ENCODE data around the gene CBFA2T2. TPM values are rescaled to one million over a fixed set of nuclear protein-coding genes. Genes with fewer than 3 reads are reported as not detected.
A peak's percentile ranks its signal among the peaks of the same experiment; 100 is the strongest.

The CBFA2T2 gene
- total RNA-seq, 2 donors from 2014 or later, result 20.9 to 23.8 TPM

DNA sequence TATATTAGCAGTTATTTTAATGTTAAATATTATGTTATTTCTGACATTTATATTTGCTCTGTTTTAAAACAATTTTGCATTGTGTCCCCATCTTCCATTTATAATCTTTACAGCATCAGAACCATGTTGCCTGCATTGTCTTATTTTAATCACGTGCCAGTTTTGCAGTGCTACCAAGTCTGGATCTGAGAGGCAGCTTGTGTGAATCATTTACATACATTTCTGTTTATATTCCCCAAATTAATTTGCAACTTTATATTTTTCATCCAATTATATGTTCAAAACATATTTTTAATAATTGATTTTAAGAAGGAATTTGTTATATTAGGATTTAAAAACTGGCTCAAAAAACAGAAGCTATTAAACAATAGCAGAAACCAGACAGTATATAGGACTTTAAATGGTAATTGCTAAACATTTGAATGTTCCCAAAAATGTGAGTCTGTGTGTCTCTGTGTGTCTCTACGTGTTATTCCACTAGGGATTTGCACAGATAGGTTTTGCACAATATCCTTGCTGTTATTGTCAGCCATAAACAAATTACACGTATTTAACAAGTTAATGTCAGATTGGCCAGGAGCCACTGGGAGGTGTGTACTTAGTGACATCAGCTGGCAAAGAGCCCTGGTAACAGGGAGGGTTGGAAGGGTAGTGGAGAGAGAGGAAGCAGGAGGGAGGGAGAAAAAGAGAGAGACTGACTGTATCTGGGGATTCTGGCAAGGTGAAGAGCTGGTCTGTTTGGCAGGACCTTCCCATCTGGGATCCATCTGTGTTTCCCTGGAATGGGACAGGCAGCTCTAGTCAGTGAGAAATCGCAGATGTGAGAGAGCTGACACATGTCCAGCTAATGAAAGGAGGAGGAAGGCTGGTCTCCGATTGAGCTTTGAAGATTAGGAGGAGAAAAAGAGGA, 72.1 kb downstream of the CBFA2T2 start:
- peak overlapping the region in 1 of 2 donors; percentile 14 for H3K9ac ChIP-seq (ENCODE audit: low read depth in 2 of 2, low read length in 2 of 2)
- H3K36me3 ChIP-seq, result no peaks in the 10 kb centered on the region
- H3K4me3 ChIP-seq, result no peak overlapping the region
- intact Hi-C loops (cut with DNase I), result no loop called here
- H3K9me3 ChIP-seq, result no peaks in the 10 kb centered on the region
- DNase-seq, result peak; percentile 92
- peak overlapping the region; percentile 54 for H3K27ac ChIP-seq
- no peaks in the 10 kb centered on the region for H3K4me1 ChIP-seq
- TF ChIP-seq, protein P1, sequence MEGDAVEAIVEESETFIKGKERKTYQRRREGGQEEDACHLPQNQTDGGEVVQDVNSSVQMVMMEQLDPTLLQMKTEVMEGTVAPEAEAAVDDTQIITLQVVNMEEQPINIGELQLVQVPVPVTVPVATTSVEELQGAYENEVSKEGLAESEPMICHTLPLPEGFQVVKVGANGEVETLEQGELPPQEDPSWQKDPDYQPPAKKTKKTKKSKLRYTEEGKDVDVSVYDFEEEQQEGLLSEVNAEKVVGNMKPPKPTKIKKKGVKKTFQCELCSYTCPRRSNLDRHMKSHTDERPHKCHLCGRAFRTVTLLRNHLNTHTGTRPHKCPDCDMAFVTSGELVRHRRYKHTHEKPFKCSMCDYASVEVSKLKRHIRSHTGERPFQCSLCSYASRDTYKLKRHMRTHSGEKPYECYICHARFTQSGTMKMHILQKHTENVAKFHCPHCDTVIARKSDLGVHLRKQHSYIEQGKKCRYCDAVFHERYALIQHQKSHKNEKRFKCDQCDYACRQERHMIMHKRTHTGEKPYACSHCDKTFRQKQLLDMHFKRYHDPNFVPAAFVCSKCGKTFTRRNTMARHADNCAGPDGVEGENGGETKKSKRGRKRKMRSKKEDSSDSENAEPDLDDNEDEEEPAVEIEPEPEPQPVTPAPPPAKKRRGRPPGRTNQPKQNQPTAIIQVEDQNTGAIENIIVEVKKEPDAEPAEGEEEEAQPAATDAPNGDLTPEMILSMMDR (IDR thresholded peaks at IDR 0.05), result no peak
- no peaks in the 10 kb centered on the region for H3K27me3 ChIP-seq

DNA sequence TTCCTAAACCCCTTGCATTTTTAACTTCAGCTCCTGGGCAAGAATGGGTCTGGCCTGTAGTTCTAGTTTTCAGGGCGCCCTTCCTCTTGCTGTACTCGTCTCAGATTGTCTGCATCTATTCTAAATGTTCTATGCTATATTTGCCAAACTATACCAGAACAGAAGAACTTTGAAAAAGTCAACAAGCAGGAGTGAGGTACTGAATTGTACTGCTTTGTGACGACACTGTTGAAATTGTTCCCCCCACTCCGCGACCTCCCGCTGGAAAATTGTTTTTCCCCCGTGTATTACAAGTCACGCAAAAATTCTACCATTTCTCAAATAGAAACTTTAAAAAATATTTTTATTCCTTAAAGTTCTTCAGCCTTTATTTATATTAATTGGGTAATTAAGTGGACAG, 73.9 kb downstream of the CBFA2T2 start:
- DNase-seq, result no peak
- TF ChIP-seq, protein P1 (IDR thresholded peaks at IDR 0.05), result no peak
- no peaks in the 10 kb centered on the region for H3K4me1 ChIP-seq
- H3K4me3 ChIP-seq, result no peak overlapping the region
- intact Hi-C loops (cut with DNase I), result no loop called here
- no peaks in the 10 kb centered on the region for H3K9me3 ChIP-seq
- no peaks in the 10 kb centered on the region for H3K36me3 ChIP-seq
- H3K9ac ChIP-seq (ENCODE audit: low read depth in 2 of 2, low read length in 2 of 2), result no peak overlapping the region
- no peaks in the 10 kb centered on the region for H3K27me3 ChIP-seq
- no peak overlapping the region for H3K27ac ChIP-seq

DNA sequence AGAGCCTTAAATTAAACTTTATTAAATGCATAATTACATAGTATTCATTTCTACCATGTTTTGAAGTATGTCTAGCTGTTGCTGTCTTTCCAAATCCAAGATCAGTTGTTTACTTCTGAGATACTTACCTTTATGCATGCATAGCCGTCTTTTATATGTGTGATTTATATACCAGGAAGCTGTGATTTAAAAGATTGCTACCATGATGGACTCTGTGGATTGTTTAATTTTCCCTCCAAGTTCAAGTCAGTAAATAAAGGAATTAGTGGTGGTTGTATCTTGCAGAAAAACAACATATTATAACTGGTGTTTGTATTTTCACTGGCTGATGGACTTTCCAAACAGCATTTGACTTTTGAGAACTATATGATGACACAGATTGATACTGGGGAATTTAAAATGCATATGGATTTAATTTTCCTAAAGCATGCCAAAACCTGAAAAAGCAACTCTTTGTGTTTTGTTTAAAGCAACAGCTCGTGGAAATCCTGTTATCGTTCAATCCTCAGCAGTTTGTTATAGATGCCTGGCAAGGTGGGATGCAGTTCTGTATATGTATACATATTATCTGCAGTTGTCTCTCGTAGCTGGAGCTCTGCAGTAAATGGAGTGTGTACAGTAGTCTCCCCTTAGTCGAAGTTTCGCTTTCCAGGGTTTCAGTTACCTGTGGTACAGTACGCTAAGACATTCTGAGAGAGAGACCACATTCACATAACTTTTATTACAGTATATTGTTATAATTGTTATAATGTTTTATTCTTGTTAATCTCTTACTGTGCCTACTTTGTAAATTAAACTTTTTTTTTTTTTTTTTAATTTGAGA, 77.1 kb downstream of the CBFA2T2 start:
- peak overlapping the region; percentile 26 for H3K27ac ChIP-seq
- DNase-seq, result no peak
- no peak overlapping the region for H3K4me3 ChIP-seq
- intact Hi-C loops (cut with DNase I), result no loop called here
- no peaks in the 10 kb centered on the region for H3K9me3 ChIP-seq
- no peaks in the 10 kb centered on the region for H3K4me1 ChIP-seq
- TF ChIP-seq, protein P1 (IDR thresholded peaks at IDR 0.05), result no peak
- peak overlapping the region in 1 of 2 donors; percentile 38 for H3K9ac ChIP-seq (ENCODE audit: low read depth in 2 of 2, low read length in 2 of 2)
- H3K27me3 ChIP-seq, result no peaks in the 10 kb centered on the region
- H3K36me3 ChIP-seq, result no peaks in the 10 kb centered on the region

DNA sequence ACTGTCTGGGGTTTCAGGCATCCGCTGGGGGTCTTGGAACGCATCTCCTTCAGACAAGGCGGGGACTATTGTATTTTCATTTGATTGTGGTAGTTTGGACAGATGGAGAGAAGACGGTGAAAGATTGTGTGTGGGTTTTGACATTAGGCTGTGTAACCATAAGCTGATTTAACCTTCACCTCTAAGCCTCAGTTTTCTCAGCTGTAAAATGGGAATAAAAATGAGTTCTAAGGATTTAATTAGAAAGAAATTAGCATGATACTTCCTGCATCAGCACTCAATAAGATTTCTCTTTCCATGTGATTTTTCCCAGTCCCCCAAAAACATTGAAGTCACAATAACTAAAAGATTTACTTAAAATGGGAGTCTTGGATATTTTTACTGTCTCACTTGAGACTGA, 78.1 kb downstream of the CBFA2T2 start:
- Histone ChIP-seq H3K36me3 (no peaks in the 10 kb centered on the region), H3K27me3 (no peaks in the 10 kb centered on the region), H3K9me3 (no peaks in the 10 kb centered on the region), H3K4me1 (no peaks in the 10 kb centered on the region), H3K4me3 (no peak overlapping the region), H3K27ac (no peak overlapping the region), H3K9ac (ENCODE audit: low read depth in 2 of 2, low read length in 2 of 2) (no peak overlapping the region)
- TF ChIP-seq, protein P1 (IDR thresholded peaks at IDR 0.05), result no peak
- DNase-seq, result no peak
- intact Hi-C loops (cut with DNase I), result no loop called here

DNA sequence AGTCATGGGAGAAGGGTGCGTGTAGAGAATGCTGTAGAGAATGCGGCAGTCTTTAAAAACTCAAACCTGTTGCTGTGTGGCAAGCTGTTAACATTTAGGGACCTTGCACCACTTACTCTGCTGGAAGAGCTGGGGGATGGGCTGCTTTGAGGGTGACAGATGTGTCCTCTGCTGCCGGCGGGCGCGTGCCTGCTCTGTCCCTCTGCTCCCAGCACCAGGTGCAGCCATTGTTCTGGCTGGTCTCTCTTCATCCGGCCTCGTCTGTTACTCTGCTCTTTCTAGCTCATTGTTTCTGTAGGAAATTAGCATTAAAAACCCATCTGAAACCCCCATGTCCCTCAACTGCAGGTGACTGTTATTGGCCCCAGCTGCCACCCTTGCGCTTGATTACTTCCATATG, 78.5 kb downstream of the CBFA2T2 start:
- Histone ChIP-seq H3K4me1 (no peaks in the 10 kb centered on the region), H3K4me3 (no peak overlapping the region), H3K9me3 (no peaks in the 10 kb centered on the region), H3K9ac (ENCODE audit: low read depth in 2 of 2, low read length in 2 of 2) (no peak overlapping the region), H3K27ac (no peak overlapping the region), H3K27me3 (no peaks in the 10 kb centered on the region), H3K36me3 (no peaks in the 10 kb centered on the region)
- no peak for DNase-seq
- TF ChIP-seq, protein P1 (IDR thresholded peaks at IDR 0.05), result no peak
- intact Hi-C loops (cut with DNase I), result no loop called here

Measured in colonic mucosa (tissue), 4 donors.